ENCODE results near the gene DIS3L. TPM values are rescaled to one million over a fixed set of nuclear protein-coding genes. Genes with fewer than 3 reads are reported as not detected.
"Not testable (repeated sequence)": the region's sequence is repeated elsewhere in the genome, so short reads cannot be mapped to it uniquely, and the experiment has no call there.

Gene DIS3L
- 30.9 TPM for total RNA-seq

DNA sequence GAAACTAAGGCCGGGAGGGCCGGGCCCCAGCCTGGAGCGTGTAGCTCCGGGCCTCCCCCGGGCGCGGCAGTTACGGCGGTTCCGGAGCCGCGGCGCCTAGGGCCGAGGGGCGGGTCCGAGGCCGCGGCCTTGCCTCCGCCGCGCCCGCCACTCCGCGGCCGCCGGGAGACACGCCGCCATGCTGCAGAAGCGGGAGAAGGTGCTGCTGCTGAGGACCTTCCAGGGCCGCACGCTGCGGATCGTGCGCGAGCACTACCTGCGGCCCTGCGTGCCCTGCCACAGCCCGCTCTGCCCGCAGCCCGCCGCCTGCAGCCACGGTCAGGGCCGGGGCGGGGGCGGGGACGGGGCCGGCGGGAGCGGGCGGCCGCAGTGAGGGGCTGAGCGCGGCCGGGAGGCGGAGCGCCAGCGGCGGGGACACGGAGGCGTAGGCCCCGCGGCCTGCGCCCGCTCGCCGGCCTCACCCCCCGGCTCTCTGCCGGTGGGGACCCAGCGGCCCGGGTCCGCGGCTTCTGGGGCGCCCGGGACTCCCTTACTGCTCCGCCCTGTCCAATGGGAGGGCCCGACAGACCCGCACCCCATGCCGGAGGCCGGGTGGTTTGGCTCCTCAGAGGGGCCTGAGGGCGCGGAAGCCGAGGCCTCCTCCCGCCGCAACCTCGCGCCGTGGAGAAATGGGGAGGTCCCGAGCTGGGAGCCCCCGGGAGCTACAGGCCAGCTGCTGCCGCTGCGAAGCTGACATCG is at the start of gene DIS3L:
Gene DIS3L (plus strand): TSS at position 150 of the 738 bp plus-strand sequence. CDS start 29 bp downstream, at position 179.
- peak; percentile 54 for DNase-seq (ENCODE audit: low spot score)

DNA sequence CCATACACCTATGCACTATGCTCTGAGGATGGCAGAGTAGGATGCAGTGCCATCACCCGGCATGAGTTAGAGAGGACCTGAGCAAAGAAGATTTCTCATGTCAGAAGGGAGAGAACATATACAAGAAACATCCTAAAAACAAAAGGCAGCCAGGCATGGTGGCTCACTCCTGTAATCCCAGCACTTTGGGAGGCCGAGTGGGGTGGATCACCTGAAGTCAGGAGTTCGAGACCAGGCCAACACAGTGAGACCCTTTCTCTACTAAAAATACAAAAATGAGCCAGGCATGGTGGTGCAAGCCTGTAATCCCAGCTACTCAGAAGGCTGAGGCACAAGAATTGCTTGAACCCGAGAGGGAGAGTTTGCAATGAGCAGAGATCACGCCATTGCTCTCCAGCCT is 47.5 kb upstream of the DIS3L start:
- not testable (repeated sequence) for DNase-seq (ENCODE audit: low spot score)

DNA sequence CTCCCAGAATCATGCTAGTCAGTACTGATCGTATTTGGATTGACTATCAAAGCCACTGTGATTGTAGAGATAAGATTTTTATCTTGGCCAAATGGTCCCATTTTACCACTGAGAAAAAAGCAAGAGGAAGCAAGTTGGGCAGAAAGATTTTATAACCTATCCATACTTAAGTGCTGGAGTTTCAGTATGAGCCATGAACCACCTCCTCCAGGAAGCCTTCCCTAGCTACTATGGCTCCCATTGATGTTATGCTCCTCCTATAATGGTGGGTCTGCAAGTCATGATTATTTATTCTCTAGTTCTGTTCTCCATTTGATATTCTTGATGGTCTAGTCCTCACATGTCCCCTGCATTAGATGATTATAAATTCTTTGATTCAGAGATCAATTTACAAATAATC is 46.4 kb upstream of the DIS3L start:
- no peak for DNase-seq (ENCODE audit: low spot score)

DNA sequence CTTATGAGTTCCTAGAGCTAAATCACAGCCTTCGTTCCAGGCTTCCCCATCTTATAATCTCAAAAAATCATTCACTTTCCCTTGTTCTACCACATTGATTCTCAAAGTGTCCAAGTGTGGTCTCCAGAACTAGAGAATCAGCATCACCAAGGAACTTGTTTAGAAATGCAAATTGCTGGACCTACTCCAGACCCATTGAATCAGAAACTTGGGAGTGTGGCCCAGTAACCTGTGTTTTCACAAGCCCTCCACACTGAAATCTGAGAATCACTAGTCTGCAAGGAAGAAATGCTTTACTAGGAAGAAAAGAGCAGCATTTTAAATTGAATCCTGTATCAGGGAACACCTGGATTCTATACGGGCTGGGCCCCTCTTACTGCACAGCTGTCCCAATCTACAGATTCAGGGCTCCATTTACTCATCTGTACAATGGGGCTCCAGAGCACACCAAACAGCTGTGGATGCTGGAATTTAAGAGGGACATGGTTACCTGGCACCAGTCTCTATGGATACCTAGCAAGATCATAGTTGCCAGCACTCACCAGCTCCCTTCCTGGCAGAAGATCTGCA is 43.7 kb upstream of the DIS3L start:
- no peak for DNase-seq (ENCODE audit: low spot score)

DNA sequence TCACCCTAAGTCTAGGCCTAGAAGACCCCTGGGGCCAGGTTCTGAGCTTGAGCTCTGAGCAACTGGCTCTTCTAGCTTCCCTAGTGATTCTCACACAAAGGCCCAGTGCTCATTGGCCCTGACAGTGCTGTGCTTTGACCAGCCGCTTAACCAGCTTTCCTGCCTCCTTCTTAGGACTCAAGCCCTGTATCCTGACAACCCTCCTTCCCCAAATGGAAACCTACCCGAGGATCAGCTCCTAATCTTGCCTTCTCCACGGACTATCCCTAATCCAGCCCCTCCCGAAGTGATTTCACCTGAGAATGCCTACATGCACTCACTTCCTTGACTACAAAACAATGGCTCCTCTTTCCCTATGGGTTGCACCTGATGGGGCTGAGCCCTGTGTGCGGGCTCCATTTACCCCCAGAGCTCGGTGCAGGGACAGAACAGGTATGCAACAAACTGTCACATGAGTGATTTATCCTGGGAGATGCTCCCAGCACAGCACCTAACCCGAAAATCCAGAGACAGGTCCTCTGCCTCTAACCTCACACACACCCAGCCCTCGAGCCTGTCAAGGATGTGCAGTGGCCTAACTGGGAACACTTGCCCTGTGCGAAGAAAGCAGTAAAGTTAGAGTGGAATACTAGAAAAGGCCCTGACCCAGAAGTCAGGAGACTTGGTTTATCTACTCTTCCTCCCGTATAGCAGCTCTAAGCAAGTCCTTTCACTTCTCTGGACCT is 42.1 kb upstream of the DIS3L start:
- no peak for DNase-seq (ENCODE audit: low spot score)

DNA sequence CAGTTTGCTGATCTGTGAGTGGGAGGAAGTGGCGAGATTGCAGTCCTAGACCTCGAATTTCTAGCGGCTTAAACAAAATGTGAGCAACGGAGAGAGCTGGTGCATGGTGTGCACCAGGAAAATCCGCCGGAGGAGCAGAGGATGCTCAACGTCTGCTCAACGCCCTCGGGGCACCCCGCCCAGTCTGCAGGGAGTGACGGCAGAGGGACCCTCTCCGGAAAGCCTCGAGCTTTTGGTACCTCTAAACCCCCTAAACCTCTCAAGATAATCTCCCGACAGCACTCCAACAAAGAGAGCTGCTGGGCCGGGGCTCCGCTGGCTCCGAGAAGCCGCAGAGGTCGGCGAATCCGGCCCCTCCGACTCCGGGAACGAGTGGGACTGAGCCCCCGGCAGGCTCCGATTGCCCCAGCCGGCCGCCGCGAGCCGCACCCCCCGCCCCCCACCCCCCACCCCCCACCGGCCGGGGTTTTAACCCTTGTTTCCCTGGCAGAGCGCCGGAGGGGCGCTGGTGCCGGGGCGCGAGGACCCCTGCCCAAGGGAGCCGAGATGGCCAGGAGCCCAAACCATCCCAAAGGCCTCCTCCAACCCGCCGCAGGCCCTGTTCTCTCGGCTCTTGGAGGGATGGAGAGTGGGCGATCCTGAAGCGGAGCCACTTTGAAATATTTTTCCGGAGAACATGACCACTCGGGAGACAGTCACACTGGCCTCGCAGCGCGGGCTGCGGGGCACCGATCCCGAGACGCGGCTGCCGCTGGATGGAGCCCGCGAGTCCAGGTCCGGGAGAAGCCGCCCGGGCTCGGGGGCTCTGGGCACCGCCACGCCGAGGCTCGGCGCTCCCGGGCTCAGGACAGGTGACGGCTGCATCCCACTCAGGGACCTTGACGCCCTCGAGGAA is 41.3 kb upstream of the DIS3L start:
- DNase-seq (ENCODE audit: low spot score), result peak; percentile 48

DNA sequence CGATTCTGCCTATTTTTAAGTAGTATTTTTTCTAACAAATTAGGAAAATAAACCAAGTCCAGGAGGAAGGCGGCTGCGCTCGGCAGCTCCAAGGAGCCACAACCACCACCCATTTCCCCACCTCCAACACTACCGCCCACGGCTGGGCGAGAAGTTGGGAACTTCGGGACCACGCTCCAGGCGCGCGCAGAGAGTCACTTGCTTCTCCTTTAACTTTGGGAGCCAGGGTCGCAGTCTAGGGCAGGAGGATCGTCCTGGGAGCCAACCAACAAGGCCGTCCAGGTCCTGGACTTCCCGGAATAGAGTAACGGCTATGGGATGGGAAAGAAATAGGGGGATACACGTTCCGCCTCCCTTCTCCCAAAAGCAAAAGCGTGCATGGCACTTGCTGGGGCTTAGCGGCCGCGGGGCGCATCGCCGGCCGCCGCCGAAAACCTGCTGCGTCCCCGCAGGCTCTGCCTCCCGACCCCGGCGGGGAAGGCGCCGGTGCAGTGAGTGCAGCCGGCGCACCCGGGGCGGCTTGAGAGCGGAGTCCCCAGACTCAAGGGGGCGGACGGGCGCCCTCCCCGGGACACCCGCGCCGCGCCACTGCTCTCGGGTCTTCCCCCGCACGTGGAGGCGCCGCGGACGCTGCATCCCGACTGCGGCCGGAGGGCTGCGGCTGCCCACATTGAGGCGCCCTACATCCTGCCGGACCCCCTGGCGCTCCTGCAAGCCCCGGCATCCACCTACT is 40.5 kb upstream of the DIS3L start:
- DNase-seq (ENCODE audit: low spot score), result no peak

DNA sequence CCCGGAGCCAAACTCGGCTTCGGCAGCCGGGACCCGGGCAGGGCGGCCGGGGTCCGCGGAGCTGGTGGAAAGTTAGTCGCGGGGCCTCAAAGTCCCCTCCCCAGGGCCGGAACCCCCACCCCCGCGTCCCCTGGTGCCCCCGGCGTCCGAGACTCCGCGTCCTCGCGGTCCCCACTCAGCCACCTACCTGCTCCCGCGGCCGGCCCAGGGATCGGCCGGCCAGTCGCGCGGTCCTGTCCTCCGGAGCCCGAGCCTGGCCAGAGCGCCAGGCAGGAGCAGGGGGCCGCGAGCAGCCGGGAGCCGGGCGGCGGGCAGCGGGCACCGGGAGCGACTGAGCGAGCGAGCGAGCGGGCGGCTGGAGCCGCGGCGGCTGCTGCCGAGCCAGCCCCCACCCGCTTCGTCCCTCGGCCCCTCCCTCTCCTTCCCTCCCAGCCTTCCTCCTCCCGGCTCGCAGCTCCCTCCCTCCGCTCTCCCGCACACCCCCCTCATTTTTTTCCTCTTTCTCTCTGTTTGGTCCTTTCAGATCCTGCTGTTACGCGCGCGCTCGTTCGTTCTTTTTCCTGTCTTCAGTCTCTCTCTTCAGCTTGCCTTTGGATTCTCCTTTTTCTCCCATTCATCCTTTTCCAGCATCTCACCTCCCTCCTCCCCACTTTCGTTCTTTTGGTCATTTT is 39.8 kb upstream of the DIS3L start, which contains the start of gene MEGF11:
Gene MEGF11 (minus strand): TSS at position 333 of the 671 bp plus-strand sequence. CDS start 125,347 bp downstream, outside the sequence.
- DNase-seq (ENCODE audit: low spot score), result no peak

DNA sequence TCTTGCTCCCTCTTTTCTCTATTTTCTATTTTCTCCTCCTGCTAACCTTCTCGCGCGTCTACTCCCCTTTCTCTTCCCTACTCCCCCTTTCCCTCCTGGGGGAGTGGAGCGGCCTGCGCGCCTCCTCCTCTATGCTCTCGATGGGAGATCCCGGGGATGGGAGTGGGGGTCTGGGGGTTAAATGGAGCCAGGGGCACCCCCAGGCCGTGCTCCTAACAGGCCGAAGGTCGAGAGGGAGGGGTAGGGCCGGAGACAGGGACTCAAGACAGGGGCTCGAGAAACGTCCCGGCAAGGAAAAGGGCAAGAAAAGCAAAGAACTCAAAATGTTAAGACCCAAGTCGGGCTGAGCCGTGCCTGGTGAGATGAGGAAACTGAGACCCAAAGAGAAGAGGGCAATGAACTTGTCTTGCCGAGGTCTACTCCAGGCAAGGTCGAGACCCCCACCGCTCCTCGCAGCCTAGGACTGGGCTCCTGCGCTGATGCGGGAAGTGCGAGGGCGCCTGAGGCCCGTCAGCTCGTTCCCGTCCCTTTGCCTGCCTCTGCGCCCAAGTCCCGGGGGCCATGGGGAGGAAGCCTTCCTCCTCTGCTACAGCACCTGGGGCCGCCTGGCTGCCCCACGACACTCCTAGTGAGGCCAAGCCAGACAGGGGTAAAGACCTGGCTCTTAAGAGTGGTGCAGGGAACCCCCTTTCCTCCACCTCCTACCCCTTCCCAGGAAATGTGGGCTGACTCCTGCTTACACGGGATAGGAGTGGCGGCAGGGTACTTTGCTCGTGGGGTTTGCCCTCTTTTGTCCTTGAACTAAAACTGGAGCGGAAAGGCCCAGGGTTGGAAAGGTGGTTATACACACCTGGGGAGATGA is 39.0 kb upstream of the DIS3L start:
- no peak for DNase-seq (ENCODE audit: low spot score)

DNA sequence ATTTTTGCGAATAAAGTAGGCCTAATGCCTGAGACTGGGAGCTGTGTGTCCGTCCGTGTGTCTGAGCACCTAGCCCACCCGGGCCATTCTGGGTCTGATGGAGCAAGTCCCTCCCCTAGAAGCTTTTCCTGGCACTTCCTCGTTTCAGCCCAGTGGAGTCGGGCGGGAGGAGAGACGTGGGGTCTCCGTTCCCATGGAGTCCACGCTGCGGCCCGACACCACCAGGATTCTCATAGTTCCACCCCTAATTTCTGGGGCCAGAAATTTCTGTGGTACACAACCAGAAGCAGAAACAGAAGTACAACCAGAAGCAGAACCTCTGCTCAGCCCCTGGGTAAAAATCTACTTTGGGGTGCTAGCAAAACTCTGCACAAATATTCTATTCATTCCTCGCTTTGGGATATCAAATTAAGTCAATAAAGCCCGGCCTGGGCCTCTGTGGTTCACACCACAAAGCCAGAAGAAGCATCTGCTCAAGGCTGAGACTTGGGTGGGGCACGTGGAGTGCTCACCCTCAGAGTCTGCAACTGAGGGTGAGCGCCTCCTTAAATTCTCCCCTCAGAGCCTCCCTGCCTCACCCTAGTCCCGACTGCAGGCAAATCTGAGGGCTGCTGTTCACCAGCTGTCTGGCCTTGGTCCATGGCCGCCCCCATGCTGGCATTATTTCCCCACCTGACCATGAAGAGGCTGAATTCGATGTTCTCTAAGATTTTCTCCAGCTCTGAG is 38.3 kb upstream of the DIS3L start:
- no peak for DNase-seq (ENCODE audit: low spot score)

DNA sequence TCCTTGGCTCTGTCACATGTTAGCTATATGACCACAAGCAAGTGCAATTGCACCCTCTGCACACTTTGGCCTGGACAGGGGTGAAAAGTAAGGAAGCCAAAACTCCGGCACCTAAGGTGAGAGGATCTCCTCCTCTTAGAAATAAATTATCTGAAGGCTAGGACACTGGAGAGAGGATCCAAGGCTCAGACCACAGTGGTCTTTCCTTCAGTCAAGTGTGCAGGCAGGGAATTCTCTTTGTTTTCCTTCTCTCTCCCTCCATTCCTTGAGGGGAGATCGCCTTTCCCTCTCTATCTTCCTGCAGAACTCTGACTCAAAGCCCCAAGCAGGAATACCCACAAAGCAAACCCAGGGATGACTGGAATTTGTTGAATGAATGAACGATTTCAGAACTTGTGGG is 36.7 kb upstream of the DIS3L start:
- no peak for DNase-seq (ENCODE audit: low spot score)

DNA sequence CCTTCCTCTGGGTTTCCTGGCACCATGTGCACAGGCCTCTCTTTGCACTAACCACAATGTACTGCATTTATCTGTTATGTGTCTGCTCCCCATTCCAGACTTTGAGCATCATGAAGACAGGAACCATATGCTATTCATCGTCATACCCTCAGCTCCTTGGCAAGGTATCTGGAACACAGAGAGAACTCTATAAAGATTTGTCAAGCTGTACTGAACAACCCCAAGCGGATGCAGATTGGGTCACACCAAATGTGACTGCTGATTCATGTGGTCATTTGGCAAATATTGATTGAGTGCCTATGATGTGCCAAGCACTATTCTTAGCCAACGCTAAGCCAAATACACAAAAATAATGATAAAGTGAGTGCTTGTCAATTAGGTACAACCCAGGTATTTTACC is 32.3 kb upstream of the DIS3L start:
- no peak for DNase-seq (ENCODE audit: low spot score)

DNA sequence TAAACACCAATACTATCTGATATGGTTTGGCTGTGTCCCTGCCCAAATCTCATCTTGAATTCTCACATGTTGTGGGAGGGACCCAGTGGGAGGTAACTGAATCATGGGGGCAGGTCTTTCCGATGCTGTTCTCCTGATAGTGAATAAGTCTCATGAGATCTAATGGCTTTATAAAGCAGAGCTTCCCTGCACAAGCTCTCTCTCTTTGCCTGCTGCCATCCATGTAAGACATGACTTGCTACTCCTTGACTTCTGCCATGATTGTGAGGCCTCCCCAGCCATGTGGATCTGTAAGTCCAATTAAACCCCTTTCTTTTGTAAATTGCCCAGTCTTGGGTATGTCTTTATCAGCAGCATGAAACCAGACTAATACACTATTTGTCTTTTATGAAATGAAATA is 30.5 kb upstream of the DIS3L start:
- DNase-seq (ENCODE audit: low spot score), result not testable (repeated sequence)

DNA sequence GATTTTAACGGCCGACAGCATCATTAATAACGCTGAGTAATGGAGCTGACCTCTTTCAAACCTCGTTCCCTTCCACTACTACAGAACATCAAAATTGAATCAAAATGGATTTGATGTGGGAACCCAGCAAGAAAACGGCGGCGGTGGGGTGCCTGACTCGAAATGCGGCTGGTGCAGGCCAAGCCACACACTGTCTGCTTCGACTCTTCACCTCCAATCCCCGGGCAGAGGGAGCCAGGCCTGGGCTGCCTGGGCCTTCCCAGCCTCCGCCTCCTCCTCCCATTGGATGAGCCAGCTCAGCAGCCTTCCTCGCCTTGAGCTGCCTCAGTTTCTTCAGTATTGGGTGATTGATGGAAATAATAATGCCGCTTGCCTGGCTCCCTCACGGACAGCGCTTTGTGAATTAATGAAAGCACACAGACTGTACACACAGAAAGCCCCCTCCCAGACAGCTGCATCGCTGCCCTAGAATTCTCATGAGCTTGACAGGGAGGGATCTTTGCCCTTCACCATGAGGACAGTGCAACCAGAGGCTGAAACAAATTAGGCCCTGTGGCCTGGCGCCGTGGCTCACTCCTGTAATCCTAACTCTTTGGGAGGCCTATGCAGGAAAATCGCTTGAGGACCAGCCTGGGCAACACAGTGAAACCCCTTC is 28.4 kb upstream of the DIS3L start:
- DNase-seq (ENCODE audit: low spot score), result no peak

DNA sequence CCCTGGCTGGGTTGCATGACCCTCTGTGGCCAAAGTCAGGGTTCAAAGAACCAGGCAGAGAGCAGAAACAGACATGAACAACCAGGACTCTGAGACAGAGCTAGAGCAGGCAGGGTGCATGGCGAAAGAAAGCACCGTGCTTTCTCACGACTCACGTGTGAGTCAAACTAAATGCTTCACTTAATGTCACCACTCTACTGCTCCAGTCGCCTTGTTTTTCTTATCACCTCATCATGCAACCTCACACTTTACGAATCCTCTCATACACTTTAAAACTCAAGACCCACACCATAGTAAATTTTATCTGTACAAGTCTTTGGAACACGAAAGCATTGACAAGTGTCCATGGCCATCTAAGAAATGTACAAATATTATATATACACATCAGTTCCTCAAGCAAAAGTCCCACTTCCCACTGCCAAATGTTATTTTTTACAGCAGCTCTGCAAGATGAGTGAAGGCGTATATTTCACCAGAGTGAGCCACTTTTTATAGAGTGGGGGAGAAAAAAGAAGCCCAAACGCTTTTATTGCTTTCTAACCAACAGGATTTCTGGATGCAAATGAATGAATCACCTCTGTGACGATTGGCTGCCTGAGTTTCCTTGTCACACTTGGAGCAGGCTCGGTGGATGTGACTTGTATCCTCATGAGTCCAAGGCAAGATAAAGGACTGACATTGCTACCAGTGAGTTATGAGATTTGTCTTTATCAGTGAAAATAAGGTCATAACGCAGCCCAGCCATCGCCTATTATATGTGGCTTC is 23.9 kb upstream of the DIS3L start:
- DNase-seq (ENCODE audit: low spot score), result no peak

DNA sequence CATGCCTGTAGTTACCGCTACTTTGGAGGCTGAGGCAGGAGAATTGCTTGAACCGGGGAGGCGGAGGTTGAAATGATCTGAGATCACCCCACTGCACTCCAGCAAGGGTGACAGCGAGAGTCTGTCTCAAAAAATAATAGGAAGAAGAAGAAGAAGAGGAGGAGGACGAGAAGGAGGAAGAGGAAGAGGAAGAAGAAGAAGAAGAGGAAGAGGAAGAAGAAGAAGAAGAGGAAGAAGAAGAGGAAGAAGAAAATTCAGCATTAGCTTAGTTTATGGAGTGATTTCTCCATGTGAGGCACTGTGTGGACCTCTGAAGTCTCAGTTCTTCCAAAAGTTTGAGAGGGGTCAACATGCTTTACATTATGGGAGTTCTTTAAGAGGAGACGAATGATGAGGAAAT is 22.4 kb upstream of the DIS3L start:
- DNase-seq (ENCODE audit: low spot score), result no peak

DNA sequence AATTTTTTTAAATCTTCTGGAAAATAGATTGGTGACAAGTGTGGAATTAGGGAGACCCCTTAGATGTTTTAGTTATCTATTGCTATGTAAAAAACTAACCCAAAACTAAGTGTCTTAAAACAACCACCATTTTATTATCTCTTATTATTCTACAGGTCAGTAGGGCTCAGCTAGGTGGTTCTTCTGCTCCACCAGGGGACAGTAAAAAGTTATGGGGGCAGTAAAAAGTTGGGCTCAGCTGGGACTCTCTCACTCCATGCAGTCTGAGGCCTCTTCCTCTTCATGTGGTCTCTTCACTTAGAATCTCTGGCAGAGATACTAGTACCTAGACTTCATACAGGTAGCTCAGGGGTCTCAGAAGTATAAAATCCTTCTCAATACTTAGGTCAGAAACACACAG is 18.0 kb upstream of the DIS3L start:
- no peak for DNase-seq (ENCODE audit: low spot score)

DNA sequence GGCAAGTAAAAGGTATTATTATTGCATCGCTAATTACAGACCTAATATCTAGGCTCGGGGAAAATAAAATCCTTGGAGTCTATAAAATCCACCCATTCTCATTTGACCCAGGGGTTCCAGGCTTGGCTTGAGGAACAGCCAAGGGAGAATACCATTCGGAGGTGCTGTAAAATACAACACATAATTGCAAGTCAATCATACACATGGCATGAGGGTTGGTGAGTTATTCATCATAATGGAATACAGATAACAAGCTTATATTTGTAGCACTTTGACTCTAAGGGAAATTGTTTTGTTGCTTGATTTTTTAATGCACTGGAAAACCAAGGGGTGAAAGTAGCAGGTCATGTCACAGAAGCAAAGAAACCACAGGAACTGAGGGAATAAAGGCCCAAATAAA is 16.8 kb upstream of the DIS3L start:
- DNase-seq (ENCODE audit: low spot score), result no peak
